ENCODE results near the gene NEUROD2. TPM values are rescaled to one million over a fixed set of nuclear protein-coding genes. Genes with fewer than 3 reads are reported as not detected.

NEUROD2 gene
- total and polyA plus RNA-seq, 2 experiments from 2014 or later: not detected

DNA sequence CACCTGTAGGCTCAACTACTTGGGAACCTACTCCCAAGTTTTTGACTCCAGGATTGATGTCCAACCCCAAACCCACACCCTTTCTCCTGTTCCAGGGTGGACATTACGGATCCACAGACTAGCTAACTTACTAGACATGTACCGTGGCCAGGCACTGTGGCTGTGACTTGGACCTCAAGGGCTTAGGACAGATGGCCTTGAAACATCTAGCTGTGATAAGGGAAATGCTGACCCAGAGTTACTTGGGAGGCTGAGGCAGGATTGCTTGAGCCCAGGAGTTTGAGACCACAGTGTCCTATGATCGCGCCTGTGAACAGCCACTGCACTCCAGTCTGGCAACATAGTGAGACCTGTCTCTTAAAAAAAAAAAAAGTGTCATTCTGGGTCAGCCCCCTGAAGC lies 33.4 kb upstream of the NEUROD2 start:
- H3K4me2 ChIP-seq: no peak overlapping the region
- H3K9me2 ChIP-seq (ENCODE audit: insufficient read depth): no peaks in the 10 kb centered on the region
- no peak overlapping the region for H2AFZ ChIP-seq
- H3F3A ChIP-seq (replicated peaks; ENCODE audit: low read depth): peaks cover 29% of the 10 kb centered on the region; the same call in 1 of the 2 replicates
- no peaks in the 10 kb centered on the region for H3K36me3 ChIP-seq (ENCODE audit: insufficient read depth)
- no peaks in the 10 kb centered on the region for H3K27me3 ChIP-seq (ENCODE audit: insufficient read depth)
- no peaks in the 10 kb centered on the region; the same call in 1 of the 3 replicates for H3K36me3 Mint-ChIP-seq (ENCODE audit: low read depth)
- no peaks in the 10 kb centered on the region for H3K9me3 Mint-ChIP-seq
- DNase-seq (ENCODE audit: low spot score) (no peak), ATAC-seq (no peak)
- H3K4me1 ChIP-seq (ENCODE audit: insufficient read depth): peaks cover 55% of the 10 kb centered on the region
- no peak overlapping the region for H3K27ac ChIP-seq (ENCODE audit: low read depth)
- no peak for TF ChIP-seq EZH2phosphoT487 (IDR thresholded peaks at IDR 0.05; ENCODE audit: unreplicated experiment)
- TF ChIP-seq EZH2 (IDR thresholded peaks at IDR 0.05; ENCODE audit: low read depth, unreplicated experiment): no peak
- TF ChIP-seq ZNF114 (CRISPR knock-in tag; IDR thresholded peaks at IDR 0.05): no peak
- no peak for TF ChIP-seq STAT1 (IDR thresholded peaks at IDR 0.05; ENCODE audit: unreplicated experiment)
- TF ChIP-seq ZNF331 (CRISPR knock-in tag; IDR thresholded peaks at IDR 0.05; ENCODE audit: low read depth): no peak
- peaks cover 23% of the 10 kb centered on the region for H3K27me3 Mint-ChIP-seq (ENCODE audit: insufficient read depth, low read depth, poor library complexity)
- H3K4me1 Mint-ChIP-seq: peaks cover 72% of the 10 kb centered on the region
- H3K4me3 Mint-ChIP-seq: no peak overlapping the region; the same call in 2 of the 3 replicates
- peaks cover 22% of the 10 kb centered on the region for H4K20me1 ChIP-seq (replicated peaks; ENCODE audit: insufficient read depth)
- H3K27ac Mint-ChIP-seq: no peak overlapping the region
- no peak overlapping the region for H3K4me3 ChIP-seq
- peaks cover 69% of the 10 kb centered on the region for H3K79me2 ChIP-seq (replicated peaks; ENCODE audit: insufficient read depth)

GRCh38 chr17:39640591-39641031 lies 32.9 kb upstream of the NEUROD2 start:
- Histone ChIP-seq H3F3A (replicated peaks; ENCODE audit: low read depth) (peaks cover 29% of the 10 kb centered on the region; the same call in 1 of the 2 replicates), H3K4me3 (no peak overlapping the region), H3K27me3 (ENCODE audit: insufficient read depth) (no peaks in the 10 kb centered on the region), H3K36me3 (ENCODE audit: insufficient read depth) (no peaks in the 10 kb centered on the region), H4K20me1 (replicated peaks; ENCODE audit: insufficient read depth) (peaks cover 22% of the 10 kb centered on the region), H3K27ac (ENCODE audit: low read depth) (no peak overlapping the region), H2AFZ (no peak overlapping the region), H3K4me1 (ENCODE audit: insufficient read depth) (peaks cover 55% of the 10 kb centered on the region), H3K79me2 (replicated peaks; ENCODE audit: insufficient read depth) (peaks cover 64% of the 10 kb centered on the region), H3K4me2 (no peak overlapping the region), H3K9me2 (ENCODE audit: insufficient read depth) (no peaks in the 10 kb centered on the region)
- H3K27ac Mint-ChIP-seq: no peak overlapping the region
- H3K4me1 Mint-ChIP-seq: peaks cover 73% of the 10 kb centered on the region
- H3K36me3 Mint-ChIP-seq (ENCODE audit: low read depth): no peaks in the 10 kb centered on the region; the same call in 1 of the 3 replicates
- H3K9me3 Mint-ChIP-seq: no peaks in the 10 kb centered on the region
- no peak for ATAC-seq
- H3K4me3 Mint-ChIP-seq: no peak overlapping the region
- peaks cover 20% of the 10 kb centered on the region for H3K27me3 Mint-ChIP-seq (ENCODE audit: insufficient read depth, low read depth, poor library complexity)
- no peak for DNase-seq (ENCODE audit: low spot score)
- TF ChIP-seq STAT1 (IDR thresholded peaks at IDR 0.05; ENCODE audit: unreplicated experiment) (no peak), EZH2phosphoT487 (IDR thresholded peaks at IDR 0.05; ENCODE audit: unreplicated experiment) (no peak), CREB1 (CRISPR knock-in tag; IDR thresholded peaks at IDR 0.05; ENCODE audit: low read depth) (no peak), ZNF331 (CRISPR knock-in tag; IDR thresholded peaks at IDR 0.05; ENCODE audit: low read depth) (no peak), EZH2 (IDR thresholded peaks at IDR 0.05; ENCODE audit: low read depth, unreplicated experiment) (no peak), ETS1 (IDR thresholded peaks at IDR 0.05) (no peak)
- TF ChIP-seq, protein P1, sequence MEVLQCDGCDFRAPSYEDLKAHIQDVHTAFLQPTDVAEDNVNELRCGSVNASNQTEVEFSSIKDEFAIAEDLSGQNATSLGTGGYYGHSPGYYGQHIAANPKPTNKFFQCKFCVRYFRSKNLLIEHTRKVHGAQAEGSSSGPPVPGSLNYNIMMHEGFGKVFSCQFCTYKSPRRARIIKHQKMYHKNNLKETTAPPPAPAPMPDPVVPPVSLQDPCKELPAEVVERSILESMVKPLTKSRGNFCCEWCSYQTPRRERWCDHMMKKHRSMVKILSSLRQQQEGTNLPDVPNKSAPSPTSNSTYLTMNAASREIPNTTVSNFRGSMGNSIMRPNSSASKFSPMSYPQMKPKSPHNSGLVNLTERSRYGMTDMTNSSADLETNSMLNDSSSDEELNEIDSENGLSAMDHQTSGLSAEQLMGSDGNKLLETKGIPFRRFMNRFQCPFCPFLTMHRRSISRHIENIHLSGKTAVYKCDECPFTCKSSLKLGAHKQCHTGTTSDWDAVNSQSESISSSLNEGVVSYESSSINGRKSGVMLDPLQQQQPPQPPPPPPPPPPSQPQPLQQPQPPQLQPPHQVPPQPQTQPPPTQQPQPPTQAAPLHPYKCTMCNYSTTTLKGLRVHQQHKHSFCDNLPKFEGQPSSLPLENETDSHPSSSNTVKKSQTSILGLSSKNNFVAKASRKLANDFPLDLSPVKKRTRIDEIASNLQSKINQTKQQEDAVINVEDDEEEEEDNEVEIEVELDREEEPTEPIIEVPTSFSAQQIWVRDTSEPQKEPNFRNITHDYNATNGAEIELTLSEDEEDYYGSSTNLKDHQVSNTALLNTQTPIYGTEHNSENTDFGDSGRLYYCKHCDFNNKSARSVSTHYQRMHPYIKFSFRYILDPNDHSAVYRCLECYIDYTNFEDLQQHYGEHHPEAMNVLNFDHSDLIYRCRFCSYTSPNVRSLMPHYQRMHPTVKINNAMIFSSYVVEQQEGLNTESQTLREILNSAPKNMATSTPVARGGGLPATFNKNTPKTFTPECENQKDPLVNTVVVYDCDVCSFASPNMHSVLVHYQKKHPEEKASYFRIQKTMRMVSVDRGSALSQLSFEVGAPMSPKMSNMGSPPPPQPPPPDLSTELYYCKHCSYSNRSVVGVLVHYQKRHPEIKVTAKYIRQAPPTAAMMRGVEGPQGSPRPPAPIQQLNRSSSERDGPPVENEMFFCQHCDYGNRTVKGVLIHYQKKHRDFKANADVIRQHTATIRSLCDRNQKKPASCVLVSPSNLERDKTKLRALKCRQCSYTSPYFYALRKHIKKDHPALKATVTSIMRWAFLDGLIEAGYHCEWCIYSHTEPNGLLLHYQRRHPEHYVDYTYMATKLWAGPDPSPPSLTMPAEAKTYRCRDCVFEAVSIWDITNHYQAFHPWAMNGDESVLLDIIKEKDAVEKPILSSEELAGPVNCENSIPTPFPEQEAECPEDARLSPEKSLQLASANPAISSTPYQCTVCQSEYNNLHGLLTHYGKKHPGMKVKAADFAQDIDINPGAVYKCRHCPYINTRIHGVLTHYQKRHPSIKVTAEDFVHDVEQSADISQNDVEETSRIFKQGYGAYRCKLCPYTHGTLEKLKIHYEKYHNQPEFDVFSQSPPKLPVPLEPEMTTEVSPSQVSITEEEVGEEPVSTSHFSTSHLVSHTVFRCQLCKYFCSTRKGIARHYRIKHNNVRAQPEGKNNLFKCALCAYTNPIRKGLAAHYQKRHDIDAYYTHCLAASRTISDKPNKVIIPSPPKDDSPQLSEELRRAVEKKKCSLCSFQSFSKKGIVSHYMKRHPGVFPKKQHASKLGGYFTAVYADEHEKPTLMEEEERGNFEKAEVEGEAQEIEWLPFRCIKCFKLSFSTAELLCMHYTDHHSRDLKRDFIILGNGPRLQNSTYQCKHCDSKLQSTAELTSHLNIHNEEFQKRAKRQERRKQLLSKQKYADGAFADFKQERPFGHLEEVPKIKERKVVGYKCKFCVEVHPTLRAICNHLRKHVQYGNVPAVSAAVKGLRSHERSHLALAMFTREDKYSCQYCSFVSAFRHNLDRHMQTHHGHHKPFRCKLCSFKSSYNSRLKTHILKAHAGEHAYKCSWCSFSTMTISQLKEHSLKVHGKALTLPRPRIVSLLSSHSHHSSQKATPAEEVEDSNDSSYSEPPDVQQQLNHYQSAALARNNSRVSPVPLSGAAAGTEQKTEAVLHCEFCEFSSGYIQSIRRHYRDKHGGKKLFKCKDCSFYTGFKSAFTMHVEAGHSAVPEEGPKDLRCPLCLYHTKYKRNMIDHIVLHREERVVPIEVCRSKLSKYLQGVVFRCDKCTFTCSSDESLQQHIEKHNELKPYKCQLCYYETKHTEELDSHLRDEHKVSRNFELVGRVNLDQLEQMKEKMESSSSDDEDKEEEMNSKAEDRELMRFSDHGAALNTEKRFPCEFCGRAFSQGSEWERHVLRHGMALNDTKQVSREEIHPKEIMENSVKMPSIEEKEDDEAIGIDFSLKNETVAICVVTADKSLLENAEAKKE (CRISPR knock-in tag; IDR thresholded peaks at IDR 0.05): no peak
- TF ChIP-seq, protein P2, sequence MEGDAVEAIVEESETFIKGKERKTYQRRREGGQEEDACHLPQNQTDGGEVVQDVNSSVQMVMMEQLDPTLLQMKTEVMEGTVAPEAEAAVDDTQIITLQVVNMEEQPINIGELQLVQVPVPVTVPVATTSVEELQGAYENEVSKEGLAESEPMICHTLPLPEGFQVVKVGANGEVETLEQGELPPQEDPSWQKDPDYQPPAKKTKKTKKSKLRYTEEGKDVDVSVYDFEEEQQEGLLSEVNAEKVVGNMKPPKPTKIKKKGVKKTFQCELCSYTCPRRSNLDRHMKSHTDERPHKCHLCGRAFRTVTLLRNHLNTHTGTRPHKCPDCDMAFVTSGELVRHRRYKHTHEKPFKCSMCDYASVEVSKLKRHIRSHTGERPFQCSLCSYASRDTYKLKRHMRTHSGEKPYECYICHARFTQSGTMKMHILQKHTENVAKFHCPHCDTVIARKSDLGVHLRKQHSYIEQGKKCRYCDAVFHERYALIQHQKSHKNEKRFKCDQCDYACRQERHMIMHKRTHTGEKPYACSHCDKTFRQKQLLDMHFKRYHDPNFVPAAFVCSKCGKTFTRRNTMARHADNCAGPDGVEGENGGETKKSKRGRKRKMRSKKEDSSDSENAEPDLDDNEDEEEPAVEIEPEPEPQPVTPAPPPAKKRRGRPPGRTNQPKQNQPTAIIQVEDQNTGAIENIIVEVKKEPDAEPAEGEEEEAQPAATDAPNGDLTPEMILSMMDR (conservative IDR thresholded peaks at IDR 0.05; ENCODE audit: low read depth in 2 of 2): no peak
